ENCODE data around the gene ARHGAP4.

ARHGAP4 gene

GRCh38 chrX:153927672-153927921, 1.5 kb upstream of the ARHGAP4 start:
- DNase-seq (ENCODE audit: low read depth, low spot score): no peak

- DNase-seq (ENCODE audit: low read depth, low spot score): peak; percentile 69
Measured at GRCh38 chrX:153926858-153927671, 1.0 kb upstream of the ARHGAP4 start.

- no peak for DNase-seq (ENCODE audit: low read depth, low spot score)
Measured at GRCh38 chrX:153926552-153926857, 441 bp upstream of the ARHGAP4 start.

GRCh38 chrX:153925387-153925738, 701 bp downstream of the ARHGAP4 start:
- DNase-seq (ENCODE audit: low read depth, low spot score): no peak

GRCh38 chrX:153924149-153924861, 1.8 kb downstream of the ARHGAP4 start:
- DNase-seq (ENCODE audit: low read depth, low spot score): peak; percentile 66

GRCh38 chrX:153922932-153923857, 2.9 kb downstream of the ARHGAP4 start:
- DNase-seq (ENCODE audit: low read depth, low spot score): peak; percentile 71

- peak; percentile 63 for DNase-seq (ENCODE audit: low read depth, low spot score)
Measured at GRCh38 chrX:153921511-153922446, 4.3 kb downstream of the ARHGAP4 start.

- DNase-seq (ENCODE audit: low read depth, low spot score): no peak
Measured at GRCh38 chrX:153921070-153921469, 5.0 kb downstream of the ARHGAP4 start.

GRCh38 chrX:153920546-153920945, 5.5 kb downstream of the ARHGAP4 start:
- no peak for DNase-seq (ENCODE audit: low read depth, low spot score)

GRCh38 chrX:153919281-153919680, 6.8 kb downstream of the ARHGAP4 start:
- DNase-seq (ENCODE audit: low read depth, low spot score): no peak

- DNase-seq (ENCODE audit: low read depth, low spot score): no peak
Measured at GRCh38 chrX:153917869-153918268, 8.2 kb downstream of the ARHGAP4 start.

- no peak for DNase-seq (ENCODE audit: low read depth, low spot score)
Measured at GRCh38 chrX:153913701-153914100, 12.4 kb downstream of the ARHGAP4 start.

GRCh38 chrX:153913211-153913610, 12.9 kb downstream of the ARHGAP4 start:
- DNase-seq (ENCODE audit: low read depth, low spot score): no peak

- no peak for DNase-seq (ENCODE audit: low read depth, low spot score)
Measured at GRCh38 chrX:153911798-153912197, 14.3 kb downstream of the ARHGAP4 start.

GRCh38 chrX:153910446-153910845, 15.6 kb downstream of the ARHGAP4 start:
- peak; percentile 19 for DNase-seq (ENCODE audit: low read depth, low spot score)

- no peak for DNase-seq (ENCODE audit: low read depth, low spot score)
Measured at GRCh38 chrX:153909980-153910360, 16.1 kb downstream of the ARHGAP4 start.

GRCh38 chrX:153909024-153909979, 16.8 kb downstream of the ARHGAP4 start:
- peak; percentile 86 for DNase-seq (ENCODE audit: low read depth, low spot score)

GRCh38 chrX:153908219-153908860, 17.7 kb downstream of the ARHGAP4 start:
- no peak for DNase-seq (ENCODE audit: low read depth, low spot score)

GRCh38 chrX:153907456-153907855, 18.6 kb downstream of the ARHGAP4 start:
- DNase-seq (ENCODE audit: low read depth, low spot score): no peak

Data from ELF-1 (cell line).